Measurements from ENCODE around the gene CPNE7. TPM values are rescaled to one million over a fixed set of nuclear protein-coding genes. Genes with fewer than 3 reads are reported as not detected.
A peak's percentile ranks its signal among the peaks of the same experiment; 100 is the strongest.

The CPNE7 gene
- total and polyA plus RNA-seq, 2 of the 13 experiments (the other 11 are each of a cell fraction or from before 2014, with no cell fraction given), result 0.59 TPM; not detected in 1

- TF ChIP-seq NFKBIZ (CRISPR knock-in tag; IDR thresholded peaks at IDR 0.05), result no peak
- TF ChIP-seq ESRRA (CRISPR knock-in tag; IDR thresholded peaks at IDR 0.05; ENCODE audit: low read depth), result no peak
- no peak for TF ChIP-seq POLR2AphosphoS5 (IDR thresholded peaks at IDR 0.05; ENCODE audit: low read depth, low read length)
- peak; percentile 24; the same call in 1 of the 2 replicates for TF ChIP-seq IKZF5 (CRISPR knock-in tag; IDR thresholded peaks at IDR 0.05)
- peak; percentile 47; the same call in 1 of the 2 replicates for TF ChIP-seq SOX5 (CRISPR knock-in tag; IDR thresholded peaks at IDR 0.05; ENCODE audit: borderline replicate concordance)
- TF ChIP-seq GTF3A (CRISPR knock-in tag; conservative IDR thresholded peaks at IDR 0.05), result 0 out of 2 replicates have a peak, but pooled peaks have one; percentile 18
- TF ChIP-seq ZSCAN20 (CRISPR knock-in tag; IDR thresholded peaks at IDR 0.05; ENCODE audit: borderline replicate concordance), result no peak
- no peak for TF ChIP-seq NCOR1 (IDR thresholded peaks at IDR 0.05; ENCODE audit: borderline replicate concordance, low read length)
- TF ChIP-seq, protein P1, sequence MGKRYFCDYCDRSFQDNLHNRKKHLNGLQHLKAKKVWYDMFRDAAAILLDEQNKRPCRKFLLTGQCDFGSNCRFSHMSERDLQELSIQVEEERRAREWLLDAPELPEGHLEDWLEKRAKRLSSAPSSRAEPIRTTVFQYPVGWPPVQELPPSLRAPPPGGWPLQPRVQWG (CRISPR knock-in tag; IDR thresholded peaks at IDR 0.05; ENCODE audit: borderline replicate concordance, low read depth), result no peak
- peak; percentile 96 to 97 for TF ChIP-seq NR2F1 (CRISPR knock-in tag; IDR thresholded peaks at IDR 0.05)
- TF ChIP-seq MXI1 (IDR thresholded peaks at IDR 0.05; ENCODE audit: borderline replicate concordance, low read depth, low read length), result 0 out of 3 replicates have a peak, but pooled peaks have one; percentile 30
- 0 out of 2 replicates have a peak, but pooled peaks have one; percentile 17 for TF ChIP-seq UBTF (CRISPR knock-in tag; IDR thresholded peaks at IDR 0.05)
- TF ChIP-seq PRMT3 (CRISPR knock-in tag; IDR thresholded peaks at IDR 0.05; ENCODE audit: borderline replicate concordance, low read depth), result no peak
- TF ChIP-seq ZFP36L1 (CRISPR knock-in tag; IDR thresholded peaks at IDR 0.05), result no peak
- TF ChIP-seq ETV6 (CRISPR knock-in tag; conservative IDR thresholded peaks at IDR 0.05), result no peak
- no peak for TF ChIP-seq STAG1 (CRISPR knock-in tag; IDR thresholded peaks at IDR 0.05)
- no peak for TF ChIP-seq ZNF607 (CRISPR knock-in tag; IDR thresholded peaks at IDR 0.05; ENCODE audit: borderline replicate concordance)
- TF ChIP-seq EZH2 (conservative IDR thresholded peaks at IDR 0.05; ENCODE audit: low read depth, low read length), result no peak
- TF ChIP-seq THYN1 (CRISPR knock-in tag; IDR thresholded peaks at IDR 0.05; ENCODE audit: borderline replicate concordance, low read depth), result no peak
- no peak for TF ChIP-seq ZFP82 (CRISPR knock-in tag; IDR thresholded peaks at IDR 0.05; ENCODE audit: borderline replicate concordance)
- peak; percentile 53 for TF ChIP-seq FOXK1 (CRISPR knock-in tag; IDR thresholded peaks at IDR 0.05; ENCODE audit: borderline replicate concordance, low read depth)
- no peak for TF ChIP-seq FOXK2 (IDR thresholded peaks at IDR 0.05)
- TF ChIP-seq YEATS4 (CRISPR knock-in tag; IDR thresholded peaks at IDR 0.05; ENCODE audit: borderline replicate concordance), result no peak
- no peak for TF ChIP-seq ZNF230 (CRISPR knock-in tag; IDR thresholded peaks at IDR 0.05)
- no peak for TF ChIP-seq KDM5A (IDR thresholded peaks at IDR 0.05; ENCODE audit: borderline replicate concordance, low read length)
- no peak for TF ChIP-seq ZNF670 (CRISPR knock-in tag; IDR thresholded peaks at IDR 0.05; ENCODE audit: borderline replicate concordance)
- no peak for TF ChIP-seq ZNF737 (CRISPR knock-in tag; IDR thresholded peaks at IDR 0.05; ENCODE audit: borderline replicate concordance)
Observed at GRCh38 chr16:89581861-89582563, 6.5 kb downstream of the CPNE7 start (continued).

Measured in HepG2 (cell line).